HepG2 (cell line): ENCODE results near the gene USP7. TPM values are rescaled to one million over a fixed set of nuclear protein-coding genes. Genes with fewer than 3 reads are reported as not detected.
"Not testable (repeated sequence)": the region's sequence is repeated elsewhere in the genome, so short reads cannot be mapped to it uniquely, and the experiment has no call there.

Experiments used
- ATAC-seq: fragments of 200-7000 bp; cut with Tn5 transposase; 3 replicates; pipeline ENCODE4 v1.9.1; 2020; ENCODE audit warnings: mild to moderate bottlenecking, moderate library complexity
- BruUV-seq: library from RNA; stranded (reverse); fragments of 400-500 nt; replicated peaks from 2 replicates; lab custom pipeline; 2021; lab: Mats Ljungman, UMichigan
- CTCF ChIA-PET: fragments of 300-600 bp; formaldehyde crosslinking; extraction: SDS; loops from one replicate; lab custom pipeline; 2021; ENCODE audit warnings: low total read pairs, inconsistent platforms, low intra/inter-chr PET ratio; lab: Yijun Ruan, JAX
- POLR2A ChIA-PET: fragments of 350-600 bp; sonication (Branson Sonifier 250); formaldehyde crosslinking; loops from one replicate; lab custom pipeline; 2020; ENCODE audit warnings: antibody characterized with exemption, inconsistent platforms; lab: Yijun Ruan, JAX
- DNase-seq: peaks from one replicate; pipeline ENCODE4 v3.0.0-alpha.2; 2015; ENCODE audit warnings: low spot score
- FAIRE-seq: peaks from 3 replicates; lab custom pipeline; 2011; peaks lifted over from hg19 to GRCh38; lab: Jason Lieb, UNC
- H2AFZ ChIP-seq: one replicate; pipeline ENCODE4 v1.6.1; 2011; ENCODE audit warnings: low read length, inconsistent platforms
- H3K27ac ChIP-seq: fragments of 300-600 bp; 3 replicates; pipeline ENCODE4 v1.8.0; 2011; ENCODE audit warnings: mixed run types, mild to moderate bottlenecking, mixed read lengths, low read length, inconsistent platforms; ENCODE audit not compliant: insufficient read depth; ENCODE audit errors: extremely low read length
- H3K27me3 ChIP-seq, 2 experiments: fragments of 200-600 bp in 1 of 2; 2 replicates in 1 of 2; 3 replicates in 1 of 2; pipeline versions ENCODE4 v1.6.0 to v1.8.0; 2011; ENCODE audit warnings: low read length in 2 of 2, mild to moderate bottlenecking in 2 of 2, moderate library complexity in 2 of 2, inconsistent platforms in 1 of 2; ENCODE audit not compliant: insufficient read depth in 2 of 2, control insufficient read depth in 1 of 2
- H3K36me3 ChIP-seq, 2 experiments: fragments of 200-600 bp in 1 of 2; replicated peaks in 1 of 2; 2 replicates in 1 of 2; 3 replicates in 1 of 2; pipeline versions ENCODE4 v1.5.1 to v1.8.0; 2011; ENCODE audit warnings: low read length in 2 of 2, inconsistent platforms in 1 of 2; ENCODE audit not compliant: insufficient read depth in 2 of 2, control insufficient read depth in 1 of 2
- H3K4me1 ChIP-seq: 2 replicates; pipeline ENCODE4 v1.5.1; 2012; ENCODE audit warnings: low read length, inconsistent platforms; ENCODE audit not compliant: insufficient read depth
- H3K4me2 ChIP-seq: 2 replicates; pipeline ENCODE4 v1.6.0; 2011; ENCODE audit warnings: low read depth, low read length, inconsistent platforms
- H3K4me3 ChIP-seq, 3 experiments: fragments of 200-600 bp in 1 of 3; sonication (generic), shearing (Covaris generic) in 1 of 3; replicated peaks in 1 of 3; 2 replicates each; pipeline ENCODE4 v1.5.1; 2011 to 2016; ENCODE audit warnings: low read length in 3 of 3, inconsistent platforms in 2 of 3, low read depth in 2 of 3, mild to moderate bottlenecking in 2 of 3, control low read depth in 1 of 3, mixed read lengths in 1 of 3; ENCODE audit not compliant: insufficient read depth in 1 of 3
- H3K79me2 ChIP-seq: one replicate; pipeline ENCODE4 v1.6.1; 2011; ENCODE audit warnings: low read length, inconsistent platforms; ENCODE audit not compliant: insufficient read depth
- H3K9ac ChIP-seq: 2 replicates; pipeline ENCODE4 v1.6.0; 2011; ENCODE audit warnings: mild to moderate bottlenecking, low read depth, low read length, inconsistent platforms; ENCODE audit not compliant: insufficient read depth
- H3K9me3 ChIP-seq: 2 replicates; pipeline ENCODE4 v1.5.1; 2012; ENCODE audit warnings: mild to moderate bottlenecking, low read length
- H4K20me1 ChIP-seq: 2 replicates; pipeline ENCODE4 v1.6.0; 2011; ENCODE audit warnings: inconsistent platforms, mild to moderate bottlenecking, low read length, moderate library complexity; ENCODE audit not compliant: insufficient read depth
- ZMYM3 ChIP-seq: sonication (generic); formaldehyde crosslinking; IDR thresholded peaks from 2 replicates; pipeline ENCODE4 v1.5.1; 2020; ENCODE audit warnings: mild to moderate bottlenecking, missing genetic modification reagents
- ZNF24 ChIP-seq: fragments of 450-650 bp; IDR thresholded peaks from 2 replicates; pipeline ENCODE4 v1.6.1; 2017; ENCODE audit warnings: antibody characterized with exemption, mild to moderate bottlenecking
- ZNF687 ChIP-seq: sonication (generic); formaldehyde crosslinking; IDR thresholded peaks from 2 replicates; pipeline ENCODE4 v1.5.1; 2020; ENCODE audit warnings: mild to moderate bottlenecking, missing genetic modification reagents, moderate library complexity
- ZNF878 ChIP-seq: sonication (generic); formaldehyde crosslinking; IDR thresholded peaks from 2 replicates; pipeline ENCODE4 v1.8.1; 2023; ENCODE audit warnings: mild to moderate bottlenecking, missing genetic modification reagents, moderate library complexity
- WGBS: methylation state at CpG from one replicate; pipeline ENCODE4 v1.1.6; 2017; ENCODE audit warnings: low lambda C conversion rate; 5-methylcytosine and 5-hydroxymethylcytosine counted together
- in situ Hi-C: cut with HindIII; loops from 2 replicates; pipeline ENCODE4 v1.10.0; 2017; ENCODE audit warnings: low pct_unique_long_range_greater_than_20kb; ENCODE audit not compliant: extremely low pct_ligation_motif_present
- intact Hi-C: fragments of 100-400 bp; cut with micrococcal nuclease; formaldehyde crosslinking; loops from one replicate; pipeline ENCODE4 v1.10.0; 2022; ENCODE audit not compliant: unreplicated experiment
- polyA plus RNA-seq, 8 experiments: library from polyadenylated mRNA; depleted of rRNA in 3 of 8; stranded (reverse) in 7 of 8; unstranded in 1 of 8; fragments of >200 nt; fragmentation: Illumina TruSeq in 4 of 8; extraction: Trizol in 4 of 8; gene quantifications; 2 replicates each; pipeline versions ENCODE4 v1.2.1 to v1.2.3, GENCODE V29; 2011 to 2016; ENCODE audit warnings: low read depth in 4 of 8, missing spikeins in 1 of 8, mixed read lengths in 1 of 8; ENCODE audit not compliant: insufficient read depth in 1 of 8
- total RNA-seq, 5 experiments: library from RNA; depleted of rRNA; stranded (reverse); fragments of >200 nt; fragmentation: Illumina TruSeq; extraction: Trizol; gene quantifications; 2 replicates each; pipeline ENCODE4 v1.2.3, GENCODE V29; 2016; ENCODE audit warnings: low read depth in 1 of 5

Gene USP7
- total and polyA plus RNA-seq, 2 of the 13 experiments (the other 11 are each of a cell fraction or from before 2014, with no cell fraction given): 52.5 to 173 TPM

GRCh38 chr16:8982816-8983215 lies 19.1 kb upstream of the USP7 start:
- Histone ChIP-seq H3K9me3 (no peaks in the 10 kb centered on the region), H3K36me3 (no peaks in the 10 kb centered on the region), H2AFZ (no peak overlapping the region), H3K9ac (no peak overlapping the region), H3K79me2 (no peaks in the 10 kb centered on the region), H3K27me3 (no peaks in the 10 kb centered on the region), H3K4me3 (no peak overlapping the region), H3K4me2 (no peak overlapping the region), H4K20me1 (no peaks in the 10 kb centered on the region), H3K4me1 (peaks cover 56% of the 10 kb centered on the region), H3K27ac (peak overlapping the region; percentile 11)
- in situ Hi-C loops (no loop called here), intact Hi-C loops (no loop called here)
- ChIA-PET POLR2A (no interaction called here), CTCF (no interaction called here)
- BruUV-seq: no TSS peak
- TF ChIP-seq ZMYM3 (CRISPR knock-in tag) (peak; percentile 47; the same call in 1 of the 2 replicates), ZNF24 (peak; percentile 82; the same call in 1 of the 2 replicates), ZNF878 (no peak)
- FAIRE-seq: no peak
- no peak for ATAC-seq
- DNase-seq: no peak
- 76% methylated on average over 7 of the region's 7 CpGs for WGBS

- H3K36me3 ChIP-seq, H3K27me3 ChIP-seq, H2AFZ ChIP-seq, CTCF ChIA-PET, H4K20me1 ChIP-seq, POLR2A ChIA-PET, in situ Hi-C loops, DNase-seq, BruUV-seq, FAIRE-seq, intact Hi-C loops, H3K4me3 ChIP-seq, H3K9me3 ChIP-seq, H3K4me2 ChIP-seq, H3K79me2 ChIP-seq, H3K27ac ChIP-seq, ATAC-seq, H3K9ac ChIP-seq: not testable (repeated sequence)
- peak; percentile 33; the same call in 1 of the 2 replicates for TF ChIP-seq ZNF687 (CRISPR knock-in tag)
- H3K4me1 ChIP-seq: peaks cover 47% of the 10 kb centered on the region
- 92% methylated on average over 30 of the region's 31 CpGs for WGBS
Measured at GRCh38 chr16:8981901-8982300, 18.2 kb upstream of the USP7 start.

GRCh38 chr16:8976189-8976588 lies 12.5 kb upstream of the USP7 start:
- H3K9me3 ChIP-seq, H3K4me3 ChIP-seq, BruUV-seq, FAIRE-seq, H3K27me3 ChIP-seq, intact Hi-C loops, CTCF ChIA-PET, H3K36me3 ChIP-seq, H3K79me2 ChIP-seq, H2AFZ ChIP-seq, H4K20me1 ChIP-seq, H3K27ac ChIP-seq, H3K4me2 ChIP-seq, DNase-seq, POLR2A ChIA-PET, in situ Hi-C loops, ATAC-seq, H3K9ac ChIP-seq: not testable (repeated sequence)
- WGBS: 48% methylated on average over 3 of the region's 3 CpGs
- H3K4me1 ChIP-seq: peaks cover 20% of the 10 kb centered on the region
